Measurements from ENCODE around the gene EFCC1.

- no peak for TF ChIP-seq CTCF (IDR thresholded peaks at IDR 0.05)
- no peak for TF ChIP-seq POLR2A (IDR thresholded peaks at IDR 0.05)
These were observed 35.8 kb upstream of the EFCC1 start for GRCh38 chr3:128965280-128965679.
